Measurements from ENCODE around the gene MBD6.
"Not testable (repeated sequence)": the region's sequence is repeated elsewhere in the genome, so short reads cannot be mapped to it uniquely, and the experiment has no call there.

The MBD6 gene

GRCh38 chr12:57481671-57482070 lies 41.0 kb upstream of the MBD6 start:
- Histone ChIP-seq H3K4me1 (ENCODE audit: insufficient read depth, low read length) (peaks cover 32% of the 10 kb centered on the region), H3K9ac (ENCODE audit: low read depth, low read length) (no peak overlapping the region), H3K9me3 (ENCODE audit: control insufficient read depth, insufficient read depth, low read length) (no peaks in the 10 kb centered on the region), H3K36me3 (ENCODE audit: insufficient read depth, low read length) (no peaks in the 10 kb centered on the region)

GRCh38 chr12:57483466-57483865 lies 39.2 kb upstream of the MBD6 start:
- no peaks in the 10 kb centered on the region for H3K9me3 ChIP-seq (ENCODE audit: control insufficient read depth, insufficient read depth, low read length)
- no peaks in the 10 kb centered on the region for H3K36me3 ChIP-seq (ENCODE audit: insufficient read depth, low read length)
- peaks cover 14% of the 10 kb centered on the region for H3K4me1 ChIP-seq (ENCODE audit: insufficient read depth, low read length)
- no peak overlapping the region for H3K9ac ChIP-seq (ENCODE audit: low read depth, low read length)

GRCh38 chr12:57485695-57486094 lies 36.9 kb upstream of the MBD6 start:
- H3K36me3 ChIP-seq (ENCODE audit: insufficient read depth, low read length): peaks cover 17% of the 10 kb centered on the region
- H3K9me3 ChIP-seq (ENCODE audit: control insufficient read depth, insufficient read depth, low read length): no peaks in the 10 kb centered on the region
- no peak overlapping the region for H3K9ac ChIP-seq (ENCODE audit: low read depth, low read length)
- peaks cover 14% of the 10 kb centered on the region for H3K4me1 ChIP-seq (ENCODE audit: insufficient read depth, low read length)

GRCh38 chr12:57487055-57487596 lies 35.5 kb upstream of the MBD6 start:
- Histone ChIP-seq H3K36me3 (ENCODE audit: insufficient read depth, low read length) (peaks cover 26% of the 10 kb centered on the region), H3K9ac (ENCODE audit: low read depth, low read length) (peak overlapping the region; percentile 39)

GRCh38 chr12:57487597-57488401 lies 34.8 kb upstream of the MBD6 start, which contains the start of gene MARS1:
Gene MARS1 (plus strand): TSS chr12:57488068. CDS start chr12:57488091, 23 bp downstream.
- H3K9ac ChIP-seq (ENCODE audit: low read depth, low read length): peak within 1 kb of the TSS; percentile 100
- peaks cover 7% of the 10 kb centered on the region; the same call in 1 of the 2 replicates for H3K4me1 ChIP-seq (ENCODE audit: insufficient read depth, low read length)
- no peaks in the 10 kb centered on the region for H3K9me3 ChIP-seq (ENCODE audit: control insufficient read depth, insufficient read depth, low read length)
- peaks cover 26% of the 10 kb centered on the region for H3K36me3 ChIP-seq (ENCODE audit: insufficient read depth, low read length)

More at GRCh38 chr12:57487055-57487596, 35.5 kb upstream of the MBD6 start:
- peaks cover 7% of the 10 kb centered on the region; the same call in 1 of the 2 replicates for H3K4me1 ChIP-seq (ENCODE audit: insufficient read depth, low read length)
- no peaks in the 10 kb centered on the region for H3K9me3 ChIP-seq (ENCODE audit: control insufficient read depth, insufficient read depth, low read length)

- H3K4me1 ChIP-seq (ENCODE audit: insufficient read depth, low read length): peaks cover 1% of the 10 kb centered on the region; the same call in 1 of the 2 replicates
- H3K9ac ChIP-seq (ENCODE audit: low read depth, low read length): peak overlapping the region; percentile 100
- peaks cover 2% of the 10 kb centered on the region; the same call in 1 of the 2 replicates for H3K9me3 ChIP-seq (ENCODE audit: control insufficient read depth, insufficient read depth, low read length)
- peaks cover 29% of the 10 kb centered on the region for H3K36me3 ChIP-seq (ENCODE audit: insufficient read depth, low read length)
These were observed 34.0 kb upstream of the MBD6 start for GRCh38 chr12:57488402-57489156.

GRCh38 chr12:57489157-57489641 lies 33.4 kb upstream of the MBD6 start:
- peaks cover 29% of the 10 kb centered on the region for H3K36me3 ChIP-seq (ENCODE audit: insufficient read depth, low read length)
- peak overlapping the region; percentile 100 for H3K9ac ChIP-seq (ENCODE audit: low read depth, low read length)
- H3K9me3 ChIP-seq (ENCODE audit: control insufficient read depth, insufficient read depth, low read length): peaks cover 2% of the 10 kb centered on the region; the same call in 1 of the 2 replicates
- no peaks in the 10 kb centered on the region for H3K4me1 ChIP-seq (ENCODE audit: insufficient read depth, low read length)

- no peaks in the 10 kb centered on the region for H3K4me1 ChIP-seq (ENCODE audit: insufficient read depth, low read length)
- H3K9ac ChIP-seq (ENCODE audit: low read depth, low read length): no peak overlapping the region
- peaks cover 2% of the 10 kb centered on the region; the same call in 1 of the 2 replicates for H3K9me3 ChIP-seq (ENCODE audit: control insufficient read depth, insufficient read depth, low read length)
- H3K36me3 ChIP-seq (ENCODE audit: insufficient read depth, low read length): peaks cover 29% of the 10 kb centered on the region
These were observed 32.5 kb upstream of the MBD6 start for GRCh38 chr12:57490126-57490525.

- peaks cover 31% of the 10 kb centered on the region for H3K36me3 ChIP-seq (ENCODE audit: insufficient read depth, low read length)
- H3K9ac ChIP-seq (ENCODE audit: low read depth, low read length): no peak overlapping the region
- no peaks in the 10 kb centered on the region for H3K4me1 ChIP-seq (ENCODE audit: insufficient read depth, low read length)
- peaks cover 2% of the 10 kb centered on the region; the same call in 1 of the 2 replicates for H3K9me3 ChIP-seq (ENCODE audit: control insufficient read depth, insufficient read depth, low read length)
These were observed 31.0 kb upstream of the MBD6 start for GRCh38 chr12:57491393-57492280.

GRCh38 chr12:57495051-57495701 lies 27.4 kb upstream of the MBD6 start:
- H3K9ac ChIP-seq (ENCODE audit: low read depth, low read length); H3K9me3 ChIP-seq (ENCODE audit: control insufficient read depth, insufficient read depth, low read length); H3K4me1 ChIP-seq (ENCODE audit: insufficient read depth, low read length): not testable (repeated sequence)
- peaks cover 46% of the 10 kb centered on the region for H3K36me3 ChIP-seq (ENCODE audit: insufficient read depth, low read length)

GRCh38 chr12:57496822-57497221 lies 25.8 kb upstream of the MBD6 start:
- H3K4me1 ChIP-seq (ENCODE audit: insufficient read depth, low read length): no peaks in the 10 kb centered on the region
- no peak overlapping the region for H3K9ac ChIP-seq (ENCODE audit: low read depth, low read length)
- H3K9me3 ChIP-seq (ENCODE audit: control insufficient read depth, insufficient read depth, low read length): peaks cover 2% of the 10 kb centered on the region; the same call in 1 of the 2 replicates
- peaks cover 48% of the 10 kb centered on the region for H3K36me3 ChIP-seq (ENCODE audit: insufficient read depth, low read length)

GRCh38 chr12:57497223-57498131 lies 25.1 kb upstream of the MBD6 start:
- peaks cover 2% of the 10 kb centered on the region; the same call in 1 of the 2 replicates for H3K9me3 ChIP-seq (ENCODE audit: control insufficient read depth, insufficient read depth, low read length)
- no peaks in the 10 kb centered on the region for H3K4me1 ChIP-seq (ENCODE audit: insufficient read depth, low read length)
- no peak overlapping the region for H3K9ac ChIP-seq (ENCODE audit: low read depth, low read length)
- peaks cover 52% of the 10 kb centered on the region for H3K36me3 ChIP-seq (ENCODE audit: insufficient read depth, low read length)

All from ES-I3 (cell line).